HG02885 (cell line): ENCODE results near the gene POLR1A.

Experiments
- ATAC-seq: cut with Tn5 transposase; IDR thresholded peaks from one replicate; pipeline ENCODE4 v1.9.1; 2021; ENCODE audit warnings: mild to moderate bottlenecking; ENCODE audit not compliant: unreplicated experiment, poor library complexity

POLR1A gene

DNA sequence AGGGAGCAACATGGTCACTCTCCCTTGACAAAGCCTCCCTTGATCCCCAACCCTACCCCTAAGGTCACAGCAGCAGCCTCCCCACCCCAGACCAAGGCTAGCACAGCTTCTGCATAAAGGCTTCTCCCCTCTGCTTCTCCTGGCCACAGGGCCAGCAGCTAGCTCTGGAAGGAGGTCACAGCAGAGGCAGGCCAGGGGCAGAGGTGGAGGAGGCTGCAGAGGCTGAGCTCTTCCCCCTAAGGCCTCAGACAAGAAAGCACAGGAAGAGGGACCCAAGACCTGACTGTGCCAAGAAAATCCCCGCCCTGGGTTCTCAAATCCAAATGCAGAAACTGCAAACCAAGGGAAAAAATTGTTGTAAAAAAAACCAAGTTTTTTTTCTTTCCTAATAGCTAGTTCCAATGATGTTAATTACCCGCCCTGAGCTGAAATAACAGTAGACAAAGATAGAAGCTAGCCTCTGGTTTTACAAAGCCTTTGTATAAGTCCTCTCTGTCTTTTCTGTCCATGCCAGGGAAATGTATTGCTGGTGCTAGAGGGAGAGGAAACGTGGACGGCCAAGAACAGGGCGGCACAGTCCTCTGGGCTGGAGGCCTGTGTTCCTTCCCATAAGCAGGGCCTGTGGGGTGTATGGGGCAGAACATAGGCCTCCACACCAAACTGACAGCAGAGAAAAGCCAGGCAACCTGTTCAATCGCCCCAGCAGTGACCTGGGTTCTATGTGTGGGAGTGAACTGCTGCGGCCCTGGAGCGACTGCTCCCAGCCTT lies 79.5 kb downstream of the POLR1A start:
- no peak for ATAC-seq

DNA sequence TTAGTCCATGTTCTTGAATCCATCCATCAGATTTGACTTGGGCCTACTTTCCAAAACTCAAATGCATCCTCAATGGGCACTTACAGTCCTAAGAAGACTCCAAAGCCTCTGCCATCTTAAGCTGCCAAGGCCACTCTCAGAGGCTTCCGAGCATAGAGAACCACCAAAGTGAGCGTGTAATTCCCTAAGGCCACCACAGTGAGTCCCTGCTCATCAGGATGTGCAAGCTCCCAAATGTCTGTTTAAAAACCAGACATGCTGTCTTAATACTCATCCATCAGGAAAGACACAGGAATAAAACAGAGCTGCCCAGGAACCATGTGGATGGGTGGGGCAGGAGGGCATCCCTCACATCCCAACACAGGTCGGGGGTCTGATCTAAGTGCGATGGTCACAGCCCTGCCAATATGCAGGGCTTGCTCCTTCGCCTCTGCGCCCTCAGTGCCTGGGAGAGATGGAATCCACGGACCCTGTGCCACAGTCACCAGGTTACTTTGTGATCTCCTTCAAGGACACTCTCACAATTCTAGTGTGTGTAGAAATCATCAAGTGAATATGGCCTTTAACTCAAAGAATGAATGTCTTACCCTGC lies 80.4 kb downstream of the POLR1A start:
- no peak for ATAC-seq

DNA sequence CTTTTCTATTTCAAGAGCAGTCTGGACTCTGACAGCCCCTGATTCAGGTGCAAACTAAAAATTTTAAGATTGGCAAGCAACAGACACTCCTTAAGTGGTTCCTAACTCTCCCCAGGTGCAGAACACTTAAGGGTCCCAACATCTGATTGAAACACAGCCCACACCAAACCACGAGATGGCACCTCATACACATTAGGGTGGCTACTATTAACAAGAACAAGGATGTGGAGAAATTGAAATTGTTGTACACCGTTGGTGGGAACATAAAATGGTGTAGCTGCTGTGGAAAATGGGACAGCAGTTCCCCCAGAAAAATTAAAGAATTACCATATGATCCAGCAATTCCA lies 82.3 kb downstream of the POLR1A start:
- no peak for ATAC-seq

DNA sequence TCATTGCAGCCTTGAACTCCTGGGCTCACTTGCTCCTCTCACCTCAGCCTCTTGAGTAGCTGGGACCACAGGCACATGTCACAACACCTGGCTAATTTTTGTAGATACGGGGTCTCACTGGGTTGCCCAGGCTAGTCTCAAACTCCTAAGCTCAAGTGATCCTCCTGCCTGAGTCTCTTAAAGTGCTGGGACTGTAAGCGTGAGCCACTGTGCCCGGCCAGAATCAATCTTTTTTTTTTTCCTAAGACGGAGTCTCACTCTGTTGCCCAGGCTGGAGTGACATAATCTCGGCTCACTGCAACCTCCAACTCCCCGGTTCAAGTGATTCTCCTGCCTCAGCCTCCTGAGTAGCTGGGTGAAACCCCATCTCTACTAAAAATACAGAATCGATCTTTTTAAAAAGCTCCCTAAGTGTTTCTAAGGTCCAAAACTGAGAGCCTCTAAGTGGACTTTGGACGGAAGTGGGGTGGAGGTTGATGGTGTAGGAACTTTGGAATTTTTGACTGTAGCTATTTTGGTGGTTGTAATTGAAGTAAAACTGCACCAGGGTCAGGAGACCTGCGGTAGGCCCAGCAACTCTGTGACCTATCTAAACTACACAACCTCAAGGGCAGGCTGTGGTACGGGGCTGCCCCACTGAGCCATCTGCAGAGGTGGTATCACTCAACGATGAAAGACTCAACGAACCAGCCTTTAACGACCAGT lies 82.9 kb downstream of the POLR1A start:
- ATAC-seq = no peak

DNA sequence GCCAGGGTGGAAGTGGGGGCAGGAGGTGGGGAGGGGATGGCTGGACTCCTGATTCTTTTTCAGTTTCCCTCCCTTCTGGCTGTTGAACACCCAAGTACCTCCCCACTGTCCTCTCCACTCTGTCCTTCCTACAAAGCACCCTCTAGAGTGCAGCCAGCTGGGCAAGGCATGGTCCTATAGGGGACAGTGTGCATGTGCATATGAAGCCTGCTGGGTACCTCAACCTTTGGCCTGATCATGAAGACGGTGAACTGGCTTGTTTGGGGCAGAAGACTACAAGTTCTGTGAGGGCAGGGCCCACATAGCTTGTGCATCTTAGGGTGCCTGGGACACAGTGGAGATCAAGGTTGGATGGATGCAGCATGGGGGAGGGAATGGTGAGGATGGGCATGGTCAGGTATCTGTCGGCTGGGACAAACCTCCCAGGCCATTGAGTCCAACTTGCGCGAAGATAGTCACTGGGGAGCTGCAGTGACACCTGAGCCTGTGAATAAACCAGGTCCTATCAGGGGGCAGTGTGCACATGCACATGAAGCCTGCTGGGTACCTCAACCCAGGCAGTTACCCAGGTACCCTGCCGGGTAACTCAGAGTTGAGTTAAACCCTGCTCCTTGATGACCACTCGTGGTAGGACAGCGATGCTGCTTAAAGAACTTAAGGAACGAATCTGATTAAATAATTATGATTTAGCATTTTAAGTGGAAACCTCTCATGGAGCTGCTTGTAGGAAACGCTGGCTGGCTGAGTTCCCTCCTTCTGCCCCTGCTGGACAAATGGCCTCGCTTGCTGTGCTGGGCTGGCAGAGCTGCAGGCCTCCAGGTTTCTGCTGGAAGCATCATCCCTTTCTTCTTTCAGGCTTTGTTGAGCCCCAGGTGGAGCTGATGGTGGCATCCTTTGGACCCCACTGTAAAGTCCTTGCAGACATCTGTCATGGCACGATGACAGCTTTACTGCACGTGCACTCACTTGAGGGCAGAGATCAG lies 84.0 kb downstream of the POLR1A start:
- no peak for ATAC-seq

DNA sequence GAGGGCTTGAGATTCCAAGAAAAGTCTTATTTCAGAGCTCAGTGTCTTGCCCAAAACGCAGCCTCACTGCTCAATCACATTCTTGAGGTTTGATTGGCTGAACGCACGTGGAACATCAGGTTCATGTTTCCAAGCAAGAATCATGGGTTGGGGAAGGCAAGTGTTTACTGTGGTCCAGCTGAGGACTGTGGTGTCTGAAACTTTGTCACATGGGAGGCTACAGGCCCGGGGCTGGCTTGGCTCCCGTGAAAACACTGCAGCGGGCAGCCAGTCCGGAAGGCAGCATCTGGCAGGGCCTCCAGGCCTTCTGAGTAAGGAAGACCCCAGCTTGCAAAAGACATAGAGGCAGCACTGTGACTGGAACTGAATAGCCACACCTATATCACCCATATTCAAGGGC lies 84.7 kb downstream of the POLR1A start:
- no peak for ATAC-seq

DNA sequence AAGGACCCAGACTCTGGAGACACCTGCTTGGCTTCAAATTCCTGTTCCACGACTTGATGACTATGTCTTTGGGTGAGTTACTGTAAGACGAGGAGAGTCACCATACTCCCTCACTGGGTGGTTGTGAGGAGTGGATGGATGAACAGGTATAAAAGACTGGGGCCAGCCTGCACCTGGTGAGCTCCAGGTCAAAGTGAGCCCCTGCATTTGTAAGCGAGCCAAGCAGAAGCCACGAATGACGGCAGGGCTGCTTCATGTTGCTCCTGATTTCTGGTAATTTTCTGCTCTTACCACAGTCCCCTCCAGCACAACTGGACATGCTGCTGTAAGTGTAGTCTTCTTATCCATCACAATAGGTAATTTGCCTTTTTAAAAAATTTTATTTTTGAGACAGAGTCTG lies 86.6 kb downstream of the POLR1A start:
- ATAC-seq = no peak

DNA sequence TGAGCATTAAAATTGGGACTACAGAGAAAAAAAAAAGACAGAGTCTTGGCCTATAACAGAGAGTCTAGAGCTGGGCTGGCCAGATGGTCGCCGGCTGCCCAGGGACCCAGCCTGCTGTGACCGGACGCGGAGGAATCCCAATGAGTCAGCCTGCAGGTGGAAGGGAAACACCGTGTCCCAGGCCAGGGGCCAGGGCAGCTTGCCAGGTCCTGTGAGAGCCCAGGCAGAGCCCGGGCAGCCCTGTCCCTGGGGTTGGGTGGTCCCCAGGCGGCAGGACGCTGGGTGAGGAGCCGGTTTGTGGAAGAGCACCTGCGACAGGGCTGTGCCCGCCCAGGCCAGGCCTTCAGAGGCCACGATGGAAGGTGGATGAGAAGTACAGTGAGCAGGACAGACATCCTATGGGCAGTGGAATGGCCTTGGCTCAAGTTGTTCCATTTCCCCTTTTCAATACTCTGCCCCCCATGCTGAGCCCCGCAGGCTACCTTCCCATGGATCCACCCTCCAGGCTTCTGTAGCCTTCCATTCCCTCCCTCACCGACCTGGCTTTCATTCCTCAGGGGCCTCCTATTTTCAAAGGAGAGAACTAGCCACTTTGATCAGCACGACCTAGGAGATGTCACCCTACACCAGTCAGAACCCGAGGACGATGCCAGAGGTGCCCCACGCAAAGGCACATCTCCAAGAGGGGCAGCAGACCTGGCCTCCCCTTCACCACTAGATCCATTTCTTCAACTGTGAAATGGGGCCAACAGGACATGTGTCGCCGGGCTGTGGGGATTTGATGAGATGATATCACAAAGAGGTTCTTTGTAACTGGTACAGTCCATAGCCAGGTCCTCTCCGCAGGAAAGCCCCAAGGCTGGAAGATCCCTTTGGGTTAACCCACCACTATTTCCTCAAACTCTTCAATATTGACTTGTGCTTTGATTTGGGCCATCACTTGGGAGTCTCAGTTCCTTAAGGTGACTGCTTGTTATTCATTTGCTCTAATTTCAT lies 87.5 kb downstream of the POLR1A start:
- no peak for ATAC-seq

DNA sequence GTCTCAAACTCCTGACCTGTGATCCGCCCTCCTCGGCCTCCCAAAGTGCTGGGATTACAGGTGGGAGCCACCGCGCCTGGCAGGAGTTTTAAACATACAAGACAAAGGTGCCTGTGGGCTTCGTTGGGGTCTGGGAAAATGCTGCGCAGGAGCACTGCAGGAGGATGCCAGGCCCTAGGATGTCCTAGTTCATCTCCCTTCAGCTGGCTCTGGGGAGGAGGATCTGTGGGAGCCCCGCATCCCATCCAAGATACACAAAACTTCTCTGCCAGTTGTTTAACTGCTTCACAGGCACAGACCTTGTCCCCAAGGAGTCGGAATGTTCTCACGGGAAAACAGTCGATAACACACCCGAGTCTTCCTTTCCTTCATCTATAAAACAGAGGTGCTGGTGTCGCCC lies 89.1 kb downstream of the POLR1A start:
- ATAC-seq = no peak

DNA sequence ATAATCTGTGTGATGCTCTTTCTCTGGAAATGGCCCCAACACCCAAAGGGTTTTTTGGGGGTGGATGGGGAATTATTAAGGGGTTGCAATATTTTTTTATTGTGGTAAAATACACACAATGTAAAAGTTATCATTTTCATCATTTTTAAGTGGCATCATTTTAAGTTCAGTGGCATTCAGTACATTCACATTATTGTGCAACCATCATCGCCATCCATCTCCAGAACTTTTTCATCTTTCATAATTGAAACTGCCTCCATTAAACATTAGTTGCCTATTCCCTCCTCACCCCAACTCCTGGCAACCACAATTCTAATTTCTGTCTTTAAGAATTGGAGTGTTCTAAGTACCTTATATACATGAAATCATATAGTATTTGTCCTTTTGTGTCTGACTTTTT lies 90.0 kb downstream of the POLR1A start:
- ATAC-seq = no peak

DNA sequence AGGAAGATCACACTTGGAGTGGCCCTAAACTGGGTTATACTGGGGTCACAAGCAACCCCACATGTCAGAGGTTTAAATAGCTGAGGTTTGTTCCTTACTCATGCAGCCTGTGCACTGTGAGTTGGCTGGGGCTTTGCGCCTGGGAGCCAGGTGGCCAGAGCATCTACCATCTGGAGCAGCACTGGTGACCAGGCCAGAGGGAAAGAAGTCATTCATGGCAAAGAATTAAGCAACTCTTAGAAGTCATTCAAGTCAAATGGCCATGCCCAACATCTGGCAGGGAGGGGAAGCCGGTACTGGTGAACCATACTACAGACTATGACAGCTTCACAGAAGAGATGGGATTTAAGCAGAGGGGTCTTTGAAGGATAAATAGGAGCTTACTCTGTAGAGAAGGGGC lies 90.7 kb downstream of the POLR1A start:
- no peak for ATAC-seq

DNA sequence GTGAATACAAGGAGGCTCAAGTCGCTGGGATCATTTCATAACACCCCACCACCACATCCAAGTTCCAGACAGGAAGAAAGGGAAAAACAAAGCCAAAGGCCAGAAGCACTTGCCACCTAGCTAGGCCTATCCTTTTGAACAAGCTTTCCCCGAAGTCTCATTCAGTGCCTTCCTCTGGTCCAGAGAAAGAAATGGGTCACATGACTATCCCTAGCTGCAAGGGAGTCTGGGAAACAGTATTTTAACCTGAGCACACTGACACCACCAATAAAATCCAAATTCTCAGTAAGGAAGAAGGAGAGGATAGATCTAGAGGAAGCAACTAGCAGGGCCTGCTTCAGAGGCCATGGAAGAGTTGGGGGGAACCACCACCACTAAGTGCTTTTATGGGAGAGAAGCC lies 91.2 kb downstream of the POLR1A start:
- no peak for ATAC-seq

DNA sequence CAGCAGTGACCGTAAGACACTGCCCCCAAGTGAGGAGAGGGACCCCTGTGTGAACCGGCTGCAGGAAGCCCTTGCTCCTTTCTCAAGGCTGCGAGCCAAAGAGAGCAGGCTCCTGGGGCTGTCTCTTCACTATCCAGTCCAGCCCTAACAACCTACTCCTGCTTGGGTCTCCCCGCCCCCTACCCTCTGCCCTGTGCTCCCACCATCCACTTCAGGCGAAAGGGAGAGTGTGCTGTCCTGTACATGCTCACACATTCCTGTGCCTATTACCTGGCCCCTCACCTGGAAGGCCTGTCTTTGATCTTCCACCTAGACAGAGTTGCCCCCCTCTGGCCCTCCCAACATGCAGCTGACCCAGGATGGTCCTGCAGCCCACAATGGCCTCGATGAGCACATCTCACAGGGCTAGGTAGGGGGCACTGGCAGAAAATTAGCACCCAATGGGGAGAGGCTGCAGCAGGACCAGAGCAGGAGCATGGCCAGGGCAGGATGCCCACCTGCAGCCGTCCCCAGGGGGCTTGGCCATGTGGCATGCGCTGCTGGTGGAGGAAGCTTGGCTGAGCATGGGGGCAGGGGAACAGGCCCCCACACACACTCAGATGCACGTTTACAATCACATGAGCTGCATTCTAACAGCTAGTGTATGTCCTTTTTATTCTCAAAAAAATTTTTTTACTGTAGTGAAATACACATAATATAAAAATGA lies 93.5 kb downstream of the POLR1A start:
- no peak for ATAC-seq

DNA sequence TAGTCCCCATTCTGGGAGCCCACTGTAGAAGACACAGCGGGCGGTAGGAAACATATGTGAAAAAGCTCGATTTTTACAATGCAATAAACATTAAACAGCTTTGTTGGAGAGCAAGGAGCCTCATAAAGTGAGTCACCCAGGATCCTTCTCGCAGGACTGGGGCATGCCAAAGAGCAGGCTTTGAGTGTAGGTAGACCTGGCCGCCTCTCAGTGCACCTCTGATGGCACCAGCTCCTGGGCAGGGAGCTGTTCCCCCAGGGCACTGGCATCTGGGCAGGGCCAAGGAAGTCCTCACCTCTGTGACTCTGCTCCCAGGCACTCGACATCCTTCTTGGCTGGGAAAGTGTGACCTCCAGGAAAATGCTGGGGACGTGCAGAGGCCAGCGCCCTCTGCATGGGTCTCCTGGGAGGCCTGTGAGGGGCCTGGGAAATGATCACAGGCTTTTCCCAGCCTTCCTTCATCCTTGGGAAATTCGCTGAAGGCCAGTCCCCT lies 94.2 kb downstream of the POLR1A start:
- no peak for ATAC-seq

DNA sequence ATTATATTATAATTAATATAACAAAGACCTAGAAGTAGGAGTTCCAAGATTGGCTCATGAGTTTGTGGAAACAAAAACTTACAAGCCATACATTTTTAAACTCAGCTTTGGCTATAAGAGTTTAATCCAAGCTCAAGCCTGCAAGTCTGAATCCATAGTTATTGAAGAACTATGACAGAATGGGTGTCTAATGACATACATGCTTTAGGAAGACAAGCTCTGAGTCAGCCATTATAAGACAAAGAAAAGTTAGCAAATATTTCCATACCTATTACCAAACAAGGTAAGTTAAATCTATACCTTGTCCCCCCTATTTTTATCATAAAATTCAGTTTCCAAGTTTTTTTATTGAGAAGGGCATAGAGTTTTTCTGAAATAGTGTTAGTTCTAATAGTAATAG lies 95.6 kb downstream of the POLR1A start:
- no peak for ATAC-seq

DNA sequence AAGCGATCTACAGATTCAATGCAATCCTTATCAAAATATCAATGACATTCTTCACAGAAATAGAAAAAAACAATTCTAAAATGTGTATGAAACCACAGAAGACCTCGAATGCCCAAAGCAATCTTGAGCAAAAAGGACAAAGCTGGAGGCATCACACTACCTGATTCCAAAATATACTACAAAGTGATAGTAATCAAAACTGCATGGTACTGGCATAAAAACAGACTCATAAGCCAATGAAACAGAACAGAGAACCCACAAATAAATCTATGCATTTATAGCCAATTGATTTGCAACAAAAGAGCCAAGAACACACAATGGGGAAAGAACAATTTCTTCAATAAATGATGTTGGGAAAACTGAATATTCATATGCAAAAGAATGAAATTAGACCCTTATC lies 99.2 kb downstream of the POLR1A start:
- ATAC-seq = no peak

DNA sequence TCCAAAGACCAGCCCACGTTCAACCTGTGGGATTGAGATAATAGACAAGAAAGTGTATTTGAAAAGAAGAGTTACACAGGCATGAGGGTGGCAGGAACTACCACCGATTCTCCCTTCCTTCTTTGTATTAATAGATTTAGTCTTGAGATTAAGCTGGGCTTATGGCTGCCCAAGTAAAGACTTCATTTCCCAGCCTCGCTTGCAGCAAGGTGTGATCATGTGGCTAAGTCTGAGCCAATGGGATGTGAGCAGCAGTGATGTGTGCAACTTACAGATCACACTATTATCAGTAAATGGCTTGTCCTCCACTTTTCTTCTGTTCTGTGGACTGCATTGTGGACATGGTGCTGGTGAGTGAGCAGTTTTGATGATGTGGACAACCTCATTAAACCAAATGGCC lies 101.7 kb downstream of the POLR1A start:
- no peak for ATAC-seq

DNA sequence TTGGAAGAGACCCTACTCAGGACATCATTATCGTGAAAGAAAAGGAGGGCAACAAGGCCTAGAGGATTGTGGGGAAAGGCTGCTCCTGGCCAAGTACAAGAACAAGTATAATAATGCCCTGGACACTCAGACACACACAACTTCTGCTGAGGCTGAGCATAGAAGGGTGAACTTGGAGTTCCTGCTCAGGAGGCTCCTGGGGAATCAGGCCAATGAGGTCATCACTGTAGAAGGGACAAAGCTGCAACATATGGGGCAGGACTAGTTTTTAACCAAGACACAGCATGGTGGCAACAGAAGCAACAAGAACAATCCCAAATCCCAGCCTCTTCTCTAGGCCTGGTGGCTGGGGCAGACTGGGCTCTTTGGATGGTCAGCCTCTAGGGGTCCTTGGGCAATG lies 102.6 kb downstream of the POLR1A start:
- no peak for ATAC-seq

DNA sequence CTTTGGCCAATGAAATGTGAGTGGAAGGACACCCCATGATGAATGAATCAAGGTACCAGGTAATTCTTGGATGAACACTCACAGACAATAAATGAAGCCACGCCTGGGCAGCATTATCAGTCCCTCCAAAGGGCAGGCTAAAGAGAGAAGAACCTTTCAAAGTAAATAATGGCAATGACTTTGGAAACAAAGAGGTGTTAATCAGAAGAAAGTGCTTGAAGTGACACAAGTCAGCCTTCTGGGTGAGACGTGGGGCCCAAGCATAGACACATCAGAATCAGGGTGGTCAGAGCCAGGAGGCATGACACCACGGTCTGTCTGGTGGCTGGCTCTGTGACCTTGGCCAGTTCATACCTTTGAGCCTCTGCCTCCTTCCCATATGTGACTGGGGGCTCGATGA lies 103.3 kb downstream of the POLR1A start:
- no peak for ATAC-seq
